Limb (tissue), 2 donors: ENCODE results near the gene THRB.

Source experiments
- DNase-seq, 2 donors: peaks; one replicate each; pipeline ENCODE4 v3.0.0-alpha.2; 2016; ENCODE audit errors: extremely low spot score in 2 of 2

Gene THRB

GRCh38 chr3:24382647-24383046 is 112.0 kb downstream of the THRB start:
- no peak for DNase-seq

DNA sequence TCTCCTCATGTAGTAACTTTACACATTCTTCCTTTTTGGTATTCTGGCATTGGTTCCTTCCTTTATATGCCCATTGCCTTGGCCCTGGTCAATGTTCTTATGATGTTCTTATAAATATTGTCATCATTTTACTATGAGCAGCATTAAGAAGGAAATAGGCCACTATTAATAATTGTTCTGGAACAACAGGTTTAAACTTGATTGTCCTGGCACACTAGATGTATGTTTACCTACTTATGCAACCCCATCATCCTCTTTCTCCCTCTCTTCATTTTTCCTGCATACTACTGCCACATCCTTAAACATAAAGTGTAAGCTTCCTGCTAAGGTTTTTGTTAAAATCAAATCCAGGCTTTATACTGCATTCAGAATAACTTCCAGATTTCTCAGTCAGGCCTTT is 114.7 kb downstream of the THRB start:
- DNase-seq = no peak

- no peak for DNase-seq
Measured at GRCh38 chr3:24378313-24378712, 116.3 kb downstream of the THRB start.

DNA sequence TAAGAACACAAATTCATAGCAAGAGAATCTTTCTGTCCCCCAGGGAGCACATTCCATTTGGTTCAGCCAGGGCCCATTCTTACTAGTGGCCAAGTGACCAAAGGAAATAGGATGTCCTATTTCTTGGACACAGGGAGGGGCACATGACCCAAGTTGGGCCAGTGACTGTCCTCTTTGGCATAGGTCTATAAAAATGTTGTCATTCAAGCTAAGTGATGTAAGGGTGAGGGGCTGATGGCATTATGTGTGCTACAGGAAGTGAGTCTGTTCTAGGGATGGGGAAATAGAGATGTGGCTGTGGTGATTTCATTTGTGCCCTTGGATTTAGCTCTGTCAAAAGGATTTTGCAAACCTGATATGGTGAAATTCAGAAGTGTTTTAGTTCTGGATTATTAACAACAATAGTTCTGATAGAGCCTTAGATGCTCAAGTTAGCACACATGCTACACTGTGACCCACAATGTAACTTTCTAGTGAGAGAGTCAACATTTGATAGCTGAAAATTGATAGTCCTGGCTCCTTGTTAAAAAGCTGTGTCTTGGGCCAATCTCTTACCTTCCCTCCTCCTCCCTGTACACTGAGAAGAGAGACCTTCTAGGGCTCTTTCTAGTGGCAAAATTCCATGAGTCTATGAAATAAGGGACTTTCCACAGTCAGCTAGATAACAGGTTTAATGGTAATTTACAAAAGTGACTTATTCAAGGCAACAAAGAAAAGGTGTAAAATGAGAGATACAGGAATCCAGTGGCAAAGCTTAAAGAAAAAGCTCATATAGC is 117.2 kb downstream of the THRB start:
- DNase-seq = no peak

- DNase-seq = no peak
Measured at GRCh38 chr3:24375947-24376384, 118.7 kb downstream of the THRB start.

- DNase-seq = no peak
Measured at GRCh38 chr3:24374801-24375200, 119.8 kb downstream of the THRB start.

GRCh38 chr3:24373198-24373959 is 121.3 kb downstream of the THRB start:
- no peak for DNase-seq

DNA sequence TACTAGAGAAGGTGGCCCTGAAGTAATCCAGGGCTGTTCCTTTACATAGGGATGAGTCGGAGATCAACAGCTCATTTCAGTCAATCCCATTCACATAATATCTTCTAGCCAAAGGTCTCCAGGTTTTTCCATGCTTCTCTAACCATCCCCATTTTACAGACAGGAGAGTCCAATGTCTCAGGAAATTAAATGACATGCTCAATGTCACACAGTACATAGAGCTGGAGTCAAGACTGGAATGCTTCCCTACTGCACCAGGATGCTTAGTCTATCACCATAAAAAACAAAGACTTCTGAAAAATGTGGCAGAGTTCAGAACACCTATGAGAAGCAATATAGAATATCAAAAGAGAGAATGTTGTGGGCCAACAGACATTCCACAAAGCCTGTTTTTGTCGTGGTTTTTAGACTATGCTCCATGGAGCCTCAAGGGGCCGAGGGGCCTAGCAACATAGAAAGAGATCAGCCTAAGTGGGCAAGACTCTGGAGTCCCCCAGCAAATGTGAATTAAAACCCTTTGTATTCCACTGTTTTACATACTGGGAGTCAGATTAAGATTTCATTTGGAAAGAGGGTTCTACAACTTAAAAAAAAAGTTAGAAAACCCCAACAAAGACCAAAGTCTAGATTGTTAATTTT is 122.0 kb downstream of the THRB start:
- no peak for DNase-seq

DNA sequence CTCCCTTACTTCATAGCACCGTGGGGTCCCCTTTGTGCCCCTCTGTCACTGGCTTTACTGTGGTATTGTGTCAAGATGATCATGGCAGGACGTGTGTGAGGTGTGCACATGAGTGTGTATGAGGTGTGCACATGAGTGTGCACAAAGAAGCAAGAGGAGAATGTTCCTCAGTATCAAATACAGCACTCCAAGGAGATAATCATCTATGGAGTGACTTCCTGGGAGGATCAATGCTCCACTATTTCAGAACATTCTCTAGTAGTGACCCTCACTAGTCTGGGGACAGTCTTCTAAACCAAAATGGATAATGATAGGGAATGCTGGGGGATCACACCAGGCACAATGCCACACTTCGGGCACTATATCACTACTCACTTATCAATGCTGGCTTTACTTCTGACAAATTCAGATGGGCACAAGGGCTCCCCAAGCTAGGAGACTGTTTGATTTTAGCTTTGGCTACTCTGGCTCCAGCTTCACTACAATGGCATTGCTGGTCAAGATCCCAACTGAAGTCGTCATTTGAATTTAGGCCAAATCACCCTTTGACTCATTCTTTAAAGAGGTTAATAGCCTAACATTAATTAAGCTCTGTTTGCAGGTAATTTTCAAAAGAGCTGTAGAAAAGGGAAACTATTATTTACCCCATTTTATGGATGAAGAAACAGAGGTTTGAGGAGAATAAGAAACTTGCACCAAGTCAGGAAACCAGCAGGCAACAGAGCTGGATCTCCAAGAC is 124.1 kb downstream of the THRB start:
- no peak for DNase-seq

DNA sequence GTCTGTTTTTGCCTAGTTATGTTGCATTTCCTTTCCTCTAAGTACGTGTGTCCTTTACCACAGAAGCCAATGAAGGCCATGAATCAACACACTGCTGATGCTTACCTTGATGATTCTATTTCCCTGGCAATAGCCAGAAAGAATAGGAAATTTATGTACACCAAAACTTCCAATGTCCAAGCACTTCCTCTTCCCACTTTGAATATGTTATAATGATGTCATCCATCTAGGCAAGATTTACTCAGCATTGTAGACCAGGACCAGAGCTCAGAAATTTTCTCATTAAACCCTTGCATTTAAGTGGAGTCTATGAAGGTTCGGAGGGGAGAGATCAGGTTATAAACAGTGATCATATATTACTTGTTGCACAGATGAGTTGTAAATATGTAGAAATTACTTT is 126.0 kb downstream of the THRB start:
- DNase-seq = no peak

GRCh38 chr3:24367664-24368264 is 126.9 kb downstream of the THRB start:
- no peak for DNase-seq

- no peak for DNase-seq
Measured at GRCh38 chr3:24367216-24367615, 127.4 kb downstream of the THRB start.

- no peak for DNase-seq
Measured at GRCh38 chr3:24365168-24365567, 129.5 kb downstream of the THRB start.

DNA sequence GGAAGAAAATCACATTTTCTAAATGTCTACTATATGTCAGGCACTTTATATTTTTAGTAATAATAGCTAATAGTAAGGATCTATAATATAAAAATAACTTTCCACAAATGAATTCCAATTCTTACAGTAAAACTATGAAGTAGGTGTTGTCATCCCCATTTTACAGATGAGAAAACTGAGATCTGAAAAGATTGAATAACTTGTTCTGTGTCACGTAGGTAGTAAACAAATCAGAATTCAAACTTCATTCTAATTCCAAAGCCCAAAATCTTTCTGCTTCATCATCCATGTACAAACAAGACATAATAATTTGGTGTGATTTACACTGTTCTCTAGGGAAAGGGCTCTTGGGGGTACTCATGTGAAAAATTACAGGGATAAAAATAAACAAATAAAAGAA is 130.3 kb downstream of the THRB start:
- no peak for DNase-seq

DNA sequence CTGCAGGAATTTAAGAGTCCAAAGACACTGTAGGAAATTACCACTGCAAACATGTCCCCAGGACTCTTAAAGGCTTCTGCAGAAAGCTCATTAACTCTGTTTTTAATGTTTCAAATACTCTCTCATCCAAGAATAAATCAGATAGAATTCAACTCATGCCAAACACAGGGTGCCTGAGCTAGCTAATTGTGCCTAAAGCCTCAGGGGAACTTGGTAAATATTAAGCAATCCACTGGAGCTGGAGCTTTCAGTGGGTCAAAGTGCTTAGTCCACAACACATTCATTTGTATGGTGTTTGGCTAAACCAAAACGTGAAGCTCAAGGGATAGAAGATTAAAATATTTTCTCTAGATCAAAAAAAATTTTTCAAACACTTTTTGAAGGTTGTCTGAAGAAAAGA is 131.4 kb downstream of the THRB start:
- DNase-seq = no peak

DNA sequence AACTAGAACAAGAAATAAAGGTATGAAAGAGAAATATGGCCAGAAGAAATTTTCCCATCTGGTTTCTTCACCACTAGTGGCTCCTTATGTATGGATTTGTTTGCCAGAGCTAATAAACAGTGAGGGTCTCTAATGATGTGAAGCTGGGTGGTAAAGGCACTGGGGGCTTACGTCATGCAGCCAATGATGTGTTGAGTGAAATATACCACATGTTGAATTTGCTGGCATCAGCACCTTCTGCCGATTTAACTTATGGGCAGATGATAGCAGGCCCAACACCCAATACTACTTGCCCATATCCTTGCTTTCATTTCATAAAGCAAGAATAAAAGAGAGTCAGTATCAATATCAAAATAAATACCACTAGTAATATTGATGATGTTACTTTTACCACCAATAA is 133.0 kb downstream of the THRB start:
- DNase-seq = no peak

DNA sequence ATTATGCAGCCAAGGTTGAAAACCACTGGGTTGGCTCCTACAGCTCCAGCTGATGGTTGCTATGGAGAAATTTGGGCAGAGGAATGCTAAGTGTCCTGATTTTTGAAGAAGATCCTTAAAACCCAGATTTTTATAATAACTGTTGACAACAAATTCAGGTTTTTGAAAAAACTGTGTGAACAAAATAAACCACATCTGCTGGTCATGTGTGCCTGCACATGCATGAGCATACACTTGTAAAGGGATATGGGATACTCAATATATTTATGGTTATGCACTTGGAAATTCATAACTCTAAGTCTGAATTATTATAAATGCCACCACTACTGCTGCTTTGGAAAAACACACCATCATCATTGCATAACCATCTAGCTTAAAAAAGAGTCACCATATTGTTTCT is 133.7 kb downstream of the THRB start:
- DNase-seq = no peak

- DNase-seq = no peak
Measured at GRCh38 chr3:24359645-24360462, 134.8 kb downstream of the THRB start.

DNA sequence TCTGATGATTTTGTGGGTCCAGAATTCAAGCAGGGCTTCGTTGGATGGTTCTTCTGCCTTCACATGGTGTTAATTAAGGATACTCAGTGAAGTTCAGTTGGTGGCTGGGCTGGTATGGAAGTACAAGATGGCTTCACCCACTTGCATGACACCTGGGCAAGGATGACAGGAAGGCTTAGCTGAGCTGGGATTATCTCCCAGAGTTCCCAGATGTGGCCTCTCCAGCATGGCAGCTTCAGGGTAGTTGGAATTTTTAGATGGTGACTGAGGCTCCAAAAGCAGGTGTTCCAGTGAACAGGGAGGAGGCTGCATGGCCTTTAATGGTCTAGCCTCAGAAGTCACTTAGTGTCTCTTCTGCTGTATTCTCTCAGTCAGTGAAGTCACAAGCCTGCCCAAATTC is 135.5 kb downstream of the THRB start:
- DNase-seq = no peak

DNA sequence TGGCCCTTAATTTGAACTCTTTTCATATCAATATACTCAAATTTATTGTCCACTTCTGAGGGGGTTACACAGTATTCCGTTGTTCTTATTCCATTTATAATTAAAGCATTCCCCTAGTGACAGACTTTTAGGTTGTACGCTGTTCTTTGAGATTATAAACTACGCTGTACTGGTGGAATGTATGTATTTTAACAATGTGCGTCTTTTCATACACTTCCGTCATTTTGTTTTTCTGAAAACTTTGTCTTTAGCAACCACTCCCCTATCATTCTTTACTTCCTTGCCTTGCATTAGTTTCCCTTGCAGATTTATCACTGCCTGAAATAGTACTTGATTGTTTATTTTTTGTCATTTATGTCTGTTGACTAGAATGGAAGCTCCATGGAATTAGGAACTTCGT is 137.0 kb downstream of the THRB start:
- DNase-seq = no peak

GRCh38 chr3:24355806-24356205 is 138.8 kb downstream of the THRB start:
- no peak for DNase-seq
